GM13977 (cell line): ENCODE results near the gene ATF6.

Source experiments
- DNase-seq: peaks from one replicate; pipeline ENCODE4 v3.0.0; 2012; ENCODE audit warnings: low spot score
- in situ Hi-C: fragments of 300-500 bp; cut with MboI; formaldehyde crosslinking; loops from one replicate; pipeline ENCODE4 v1.12.0; 2022; ENCODE audit warnings: low sequenced_read_pairs, low pct_unique_long_range_greater_than_20kb, mixed read lengths, inconsistent platforms; ENCODE audit not compliant: unreplicated experiment
- TF ChIP-seq, protein P1 (sequence below): IDR thresholded peaks from 2 replicates; pipeline ENCODE4 v1.5.1; 2012; ENCODE audit warnings: mild to moderate bottlenecking, control low read depth; ENCODE audit not compliant: insufficient read depth; ENCODE audit errors: extremely low read depth, missing control alignments

The ATF6 gene

GRCh38 chr1:161899091-161899490 lies 133.0 kb downstream of the ATF6 start:
- DNase-seq, result no peak
- in situ Hi-C loops, result no loop called here
- TF ChIP-seq, protein P1, sequence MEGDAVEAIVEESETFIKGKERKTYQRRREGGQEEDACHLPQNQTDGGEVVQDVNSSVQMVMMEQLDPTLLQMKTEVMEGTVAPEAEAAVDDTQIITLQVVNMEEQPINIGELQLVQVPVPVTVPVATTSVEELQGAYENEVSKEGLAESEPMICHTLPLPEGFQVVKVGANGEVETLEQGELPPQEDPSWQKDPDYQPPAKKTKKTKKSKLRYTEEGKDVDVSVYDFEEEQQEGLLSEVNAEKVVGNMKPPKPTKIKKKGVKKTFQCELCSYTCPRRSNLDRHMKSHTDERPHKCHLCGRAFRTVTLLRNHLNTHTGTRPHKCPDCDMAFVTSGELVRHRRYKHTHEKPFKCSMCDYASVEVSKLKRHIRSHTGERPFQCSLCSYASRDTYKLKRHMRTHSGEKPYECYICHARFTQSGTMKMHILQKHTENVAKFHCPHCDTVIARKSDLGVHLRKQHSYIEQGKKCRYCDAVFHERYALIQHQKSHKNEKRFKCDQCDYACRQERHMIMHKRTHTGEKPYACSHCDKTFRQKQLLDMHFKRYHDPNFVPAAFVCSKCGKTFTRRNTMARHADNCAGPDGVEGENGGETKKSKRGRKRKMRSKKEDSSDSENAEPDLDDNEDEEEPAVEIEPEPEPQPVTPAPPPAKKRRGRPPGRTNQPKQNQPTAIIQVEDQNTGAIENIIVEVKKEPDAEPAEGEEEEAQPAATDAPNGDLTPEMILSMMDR, result no peak

DNA sequence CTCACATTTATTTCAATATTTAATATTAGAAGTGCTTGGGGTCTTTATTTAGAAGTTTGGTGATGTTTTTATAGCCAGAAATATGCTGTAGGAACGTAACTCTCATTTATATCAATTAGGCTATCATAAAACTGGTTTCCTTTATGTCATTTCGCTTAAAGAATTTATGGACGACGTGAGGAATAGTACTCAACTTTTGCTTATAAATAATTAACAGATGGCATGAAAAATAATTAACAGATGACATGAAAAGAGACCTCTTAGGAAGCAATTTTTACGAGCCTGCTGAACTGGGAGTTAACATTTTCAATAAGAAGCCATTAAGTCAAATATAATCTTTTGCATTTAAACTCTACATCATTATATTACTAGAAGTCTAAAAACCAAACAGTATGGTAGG lies 134.0 kb downstream of the ATF6 start:
- in situ Hi-C loops, result no loop called here
- TF ChIP-seq, protein P1, result no peak
- no peak for DNase-seq

DNA sequence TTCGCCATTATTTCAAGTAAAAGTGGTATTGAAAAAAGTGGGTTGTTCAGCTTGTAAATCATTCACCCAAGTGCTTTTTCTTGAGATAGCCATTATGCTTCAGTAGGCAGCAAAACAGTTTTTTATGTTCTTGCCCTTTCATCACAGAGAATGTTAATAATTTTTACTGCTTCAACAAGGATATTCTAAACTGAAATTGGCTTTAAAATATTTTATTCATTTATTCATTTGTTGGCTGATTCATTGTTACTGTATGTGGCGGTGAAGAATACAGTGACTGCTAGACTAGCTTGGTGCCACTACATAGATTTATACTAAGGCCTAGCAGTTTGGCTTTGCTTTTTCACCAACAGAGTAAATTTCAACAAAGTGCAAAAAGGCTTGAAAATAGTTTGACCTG lies 136.1 kb downstream of the ATF6 start:
- in situ Hi-C loops, result no loop called here
- TF ChIP-seq, protein P1, result no peak
- no peak for DNase-seq

DNA sequence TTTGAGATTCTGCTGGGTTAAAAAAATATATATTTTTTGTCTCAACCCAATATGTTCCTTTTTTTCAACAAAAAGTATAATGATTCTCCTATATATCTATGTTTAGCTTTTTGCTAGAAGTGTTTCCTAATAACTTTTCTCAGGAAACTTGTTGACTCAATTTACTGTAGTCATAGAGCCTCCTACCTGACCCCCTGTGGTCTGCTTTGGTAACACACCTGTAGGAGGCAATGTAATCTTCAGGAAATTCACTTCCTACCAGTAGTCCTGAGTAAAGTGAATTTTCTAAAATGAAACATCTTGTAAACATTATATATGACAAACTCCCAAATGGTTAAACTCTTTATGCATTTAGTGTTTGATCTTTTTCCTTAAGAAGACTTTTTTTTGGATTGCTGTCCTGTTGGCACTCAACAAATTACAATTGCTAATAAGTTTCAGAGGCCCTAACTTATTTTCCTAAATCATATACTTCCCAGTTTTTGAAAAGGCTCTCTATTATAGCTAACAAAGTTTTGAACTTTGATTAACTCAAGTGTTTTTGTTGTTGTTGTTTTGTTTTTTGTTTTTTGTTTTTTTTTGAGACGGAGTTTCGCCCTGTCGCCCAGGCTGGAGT lies 139.3 kb downstream of the ATF6 start:
- peak; percentile 19 for DNase-seq
- in situ Hi-C loops, result no loop called here
- TF ChIP-seq, protein P1, result peak; percentile 46

- TF ChIP-seq, protein P1, result no peak
- no peak for DNase-seq
- in situ Hi-C loops, result no loop called here
Observed at GRCh38 chr1:161907265-161907664, 141.1 kb downstream of the ATF6 start.

DNA sequence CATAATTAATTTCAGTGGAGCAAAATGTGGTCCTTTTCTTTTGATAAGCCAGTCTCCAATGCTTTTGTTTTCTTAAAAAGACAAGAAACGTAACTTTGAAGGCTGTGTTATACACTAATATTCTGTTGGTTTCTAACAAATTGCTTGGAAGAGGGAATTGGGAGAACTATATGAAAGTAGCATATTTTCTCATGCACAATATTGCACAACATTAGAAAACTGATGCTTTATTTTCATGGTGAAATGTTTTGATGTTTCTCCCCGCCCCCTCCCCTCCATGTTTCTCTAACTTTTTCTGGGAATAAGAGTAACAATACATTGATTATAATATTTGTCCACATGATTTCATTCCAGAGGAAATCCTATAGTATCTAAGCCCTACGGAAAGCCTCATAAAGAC lies 142.1 kb downstream of the ATF6 start:
- DNase-seq, result no peak
- TF ChIP-seq, protein P1, result no peak
- in situ Hi-C loops, result no loop called here
